IMR-90 (cell line): ENCODE measurements around the gene ALDOC. TPM values are rescaled to one million over a fixed set of nuclear protein-coding genes. Genes with fewer than 3 reads are reported as not detected.

ENCODE experiments used
- ATAC-seq: fragments of 200-7000 bp; cut with Tn5 transposase; 2 replicates; pipeline ENCODE4 v1.9.1; 2020; ENCODE audit warnings: low read depth, mild to moderate bottlenecking, moderate library complexity
- BruUV-seq: library from RNA; stranded (reverse); fragments of 400-500 nt; replicated peaks from 2 replicates; lab custom pipeline; 2021; lab: Mats Ljungman, UMichigan
- CTCF ChIA-PET: fragments of 300-600 bp; formaldehyde crosslinking; extraction: SDS; loops from one replicate; lab custom pipeline; 2021; ENCODE audit warnings: antibody characterized with exemption; lab: Yijun Ruan, JAX
- POLR2A ChIA-PET: fragments of 300-600 bp; sonication (Branson Sonifier 250); formaldehyde crosslinking; loops from one replicate; lab custom pipeline; 2022; ENCODE audit warnings: antibody characterized with exemption; ENCODE audit not compliant: unreplicated experiment; lab: Charles Lee
- DNase-seq: peaks from one replicate; pipeline ENCODE4 v3.0.0; 2013
- H2AFZ ChIP-seq: replicated peaks from 2 replicates; pipeline ENCODE3; 2013; ENCODE audit warnings: low read length, mild to moderate bottlenecking; ENCODE audit not compliant: poor library complexity
- H2AK5ac ChIP-seq: 2 replicates; pipeline ENCODE4 v1.6.1; 2013; ENCODE audit warnings: low read depth, low read length, inconsistent platforms
- H2AK9ac ChIP-seq: replicated peaks from 2 replicates; pipeline ENCODE3; 2013; ENCODE audit warnings: mild to moderate bottlenecking, low read depth, low read length, moderate library complexity; ENCODE audit not compliant: poor library complexity
- H2BK120ac ChIP-seq: 2 replicates; pipeline ENCODE4 v1.6.1; 2013; ENCODE audit warnings: low read depth, low read length, inconsistent platforms
- H2BK15ac ChIP-seq: 3 replicates; pipeline ENCODE4 v1.6.1; 2013; ENCODE audit warnings: low read depth, low read length, inconsistent platforms
- H2BK20ac ChIP-seq: 2 replicates; pipeline ENCODE4 v1.6.1; 2013; ENCODE audit warnings: low read depth, mild to moderate bottlenecking, inconsistent platforms, low read length, moderate library complexity
- H2BK5ac ChIP-seq: 2 replicates; pipeline ENCODE4 v1.6.1; 2013; ENCODE audit warnings: mild to moderate bottlenecking, low read depth, low read length, inconsistent platforms; ENCODE audit not compliant: poor library complexity, severe bottlenecking
- H3K14ac ChIP-seq: replicated peaks from 2 replicates; pipeline ENCODE4 v1.6.1; 2013; ENCODE audit warnings: low read depth, low read length, inconsistent platforms
- H3K18ac ChIP-seq: 2 replicates; pipeline ENCODE4 v1.6.1; 2013; ENCODE audit warnings: low read depth, low read length, control low read depth
- H3K23ac ChIP-seq: 2 replicates; pipeline ENCODE4 v1.6.1; 2013; ENCODE audit warnings: low read depth, low read length, inconsistent platforms
- H3K27ac ChIP-seq: 2 replicates; pipeline ENCODE4 v1.5.1; 2013; ENCODE audit warnings: mild to moderate bottlenecking, control low read depth, low read length; ENCODE audit not compliant: insufficient read depth
- H3K27me3 ChIP-seq: 2 replicates; pipeline ENCODE4 v1.6.1; 2013; ENCODE audit warnings: low read length; ENCODE audit not compliant: control insufficient read depth, insufficient read depth
- H3K36me3 ChIP-seq: 2 replicates; pipeline ENCODE4 v1.6.1; 2013; ENCODE audit warnings: low read length, mixed read lengths; ENCODE audit not compliant: control insufficient read depth, insufficient read depth
- H3K4ac ChIP-seq: 2 replicates; pipeline ENCODE4 v1.6.1; 2013; ENCODE audit warnings: low read depth, low read length, inconsistent platforms
- H3K4me1 ChIP-seq: 2 replicates; pipeline ENCODE4 v1.6.1; 2013; ENCODE audit warnings: low read length, mixed read lengths; ENCODE audit not compliant: control insufficient read depth, insufficient read depth
- H3K4me2 ChIP-seq: 2 replicates; pipeline ENCODE4 v1.6.1; 2013; ENCODE audit warnings: low read depth, mild to moderate bottlenecking, control low read depth, low read length, moderate library complexity
- H3K4me3 ChIP-seq: 2 replicates; pipeline ENCODE4 v1.5.1; 2013; ENCODE audit warnings: low read depth, mild to moderate bottlenecking, control low read depth, low read length, moderate library complexity; ENCODE audit not compliant: insufficient read depth
- H3K56ac ChIP-seq: 2 replicates; pipeline ENCODE4 v1.6.1; 2013; ENCODE audit warnings: low read length, inconsistent platforms; ENCODE audit not compliant: insufficient read depth; ENCODE audit errors: extremely low read depth
- H3K79me1 ChIP-seq, 2 experiments: 2 replicates each; pipeline ENCODE4 v1.6.1; 2013; ENCODE audit warnings: low read length in 2 of 2, inconsistent platforms in 1 of 2, low read depth in 1 of 2
- H3K9ac ChIP-seq: 2 replicates; pipeline ENCODE4 v1.6.1; 2013; ENCODE audit warnings: low read depth, low read length, control low read depth
- H3K9me1 ChIP-seq: 2 replicates; pipeline ENCODE4 v1.6.1; 2013; ENCODE audit warnings: low read length, inconsistent platforms; ENCODE audit not compliant: insufficient read depth
- H3K9me3 ChIP-seq: 2 replicates; pipeline ENCODE4 v1.6.1; 2013; ENCODE audit warnings: low read length; ENCODE audit not compliant: control insufficient read depth, insufficient read depth
- H4K20me1 ChIP-seq: 2 replicates; pipeline ENCODE4 v1.6.1; 2013; ENCODE audit warnings: low read length, inconsistent platforms; ENCODE audit not compliant: insufficient read depth
- H4K5ac ChIP-seq: 2 replicates; pipeline ENCODE4 v1.6.1; 2013; ENCODE audit warnings: mild to moderate bottlenecking, low read depth, low read length, control low read depth
- H4K8ac ChIP-seq, 2 experiments: 2 replicates each; pipeline ENCODE4 v1.6.1; 2013; ENCODE audit warnings: low read depth in 2 of 2, low read length in 2 of 2, control low read depth in 1 of 2, inconsistent platforms in 1 of 2
- H4K91ac ChIP-seq: 2 replicates; pipeline ENCODE4 v1.6.1; 2013; ENCODE audit warnings: low read depth, low read length, inconsistent platforms; ENCODE audit not compliant: insufficient read depth
- BHLHE40 ChIP-seq: fragments of 150-350 bp; IDR thresholded peaks from 2 replicates; pipeline ENCODE4 v1.6.1; 2016; ENCODE audit warnings: mild to moderate bottlenecking, low read depth, low read length
- CEBPB ChIP-seq: IDR thresholded peaks from 2 replicates; pipeline ENCODE4 v1.6.1; 2012; ENCODE audit warnings: low read depth, low read length, improper control_type of control experiment
- CHD1 ChIP-seq: IDR thresholded peaks from 2 replicates; pipeline ENCODE4 v1.6.1; 2012; ENCODE audit warnings: low read depth, low read length, improper control_type of control experiment
- CTCF ChIP-seq: conservative IDR thresholded peaks from 2 replicates; pipeline ENCODE4 v1.5.1; 2012; ENCODE audit warnings: mild to moderate bottlenecking, low read depth, low read length, improper control_type of control experiment
- ELK1 ChIP-seq: fragments of 150-350 bp; IDR thresholded peaks from 2 replicates; pipeline ENCODE4 v1.6.1; 2016; ENCODE audit warnings: low read depth, mild to moderate bottlenecking, low read length, moderate library complexity, borderline replicate concordance
- FOS ChIP-seq: fragments of 150-350 bp; IDR thresholded peaks from 2 replicates; pipeline ENCODE4 v1.6.1; 2016; ENCODE audit warnings: low read depth, low read length
- MAFK ChIP-seq: IDR thresholded peaks from 2 replicates; pipeline ENCODE4 v1.6.1; 2012; ENCODE audit warnings: low read depth, low read length, improper control_type of control experiment
- MAZ ChIP-seq: IDR thresholded peaks from 2 replicates; pipeline ENCODE4 v1.6.1; 2012; ENCODE audit warnings: low read depth, mild to moderate bottlenecking, low read length, improper control_type of control experiment, moderate library complexity, borderline replicate concordance
- MXI1 ChIP-seq: IDR thresholded peaks from 2 replicates; pipeline ENCODE4 v1.6.1; 2012; ENCODE audit warnings: low read depth, mild to moderate bottlenecking, low read length, moderate library complexity, borderline replicate concordance
- NFE2L2 ChIP-seq: fragments of 150-350 bp; IDR thresholded peaks from 2 replicates; pipeline ENCODE4 v1.6.1; 2016; ENCODE audit warnings: low read depth, mild to moderate bottlenecking, low read length
- POLR2A ChIP-seq: IDR thresholded peaks from 2 replicates; pipeline ENCODE4 v1.6.1; 2012; ENCODE audit warnings: mild to moderate bottlenecking, low read depth, low read length
- RAD21 ChIP-seq: IDR thresholded peaks from 2 replicates; pipeline ENCODE4 v1.6.1; 2012; ENCODE audit warnings: low read length, improper control_type of control experiment
- RCOR1 ChIP-seq: IDR thresholded peaks from 2 replicates; pipeline ENCODE4 v1.6.1; 2012; ENCODE audit warnings: mild to moderate bottlenecking, low read length, improper control_type of control experiment; ENCODE audit not compliant: insufficient replicate concordance
- RFX5 ChIP-seq: IDR thresholded peaks from 2 replicates; pipeline ENCODE4 v1.8.0; 2012; ENCODE audit warnings: low read depth, mild to moderate bottlenecking, low read length, moderate library complexity
- SMC3 ChIP-seq: fragments of 150-350 bp; IDR thresholded peaks from 2 replicates; pipeline ENCODE4 v1.6.1; 2016; ENCODE audit warnings: low read depth, mild to moderate bottlenecking, antibody characterized with exemption, low read length, moderate library complexity
- WGBS, 2 experiments: methylation state at CpG; one replicate each; pipeline versions ENCODE4 v1.1.5 to v1.1.7; 2013; ENCODE audit warnings: missing lambda C conversion rate in 2 of 2; ENCODE audit not compliant: insufficient read length in 1 of 2; ENCODE audit errors: extremely low coverage in 2 of 2; 5-methylcytosine and 5-hydroxymethylcytosine counted together
- dilution Hi-C: fragments of 300-500 bp; cut with HindIII; formaldehyde crosslinking; loops from one replicate; pipeline ENCODE4 v1.14.3; 2018; ENCODE audit warnings: low sequenced_read_pairs; ENCODE audit not compliant: unreplicated experiment
- in situ Hi-C: fragments of 300-500 bp; cut with MboI; formaldehyde crosslinking; loops from 3 replicates; pipeline ENCODE4 v1.14.3; 2019; ENCODE audit warnings: low sequenced_read_pairs, inconsistent platforms, mixed read lengths
- intact Hi-C: fragments of 100-400 bp; cut with micrococcal nuclease; formaldehyde crosslinking; loops from 2 replicates; pipeline ENCODE4 v1.10.0; 2022
- polyA plus RNA-seq, 3 experiments: library from polyadenylated mRNA; depleted of rRNA; stranded (reverse); fragments of >200 nt; gene quantifications; 2 replicates each; pipeline ENCODE4 v1.2.3, GENCODE V29; 2012; ENCODE audit warnings: low replicate concordance in 1 of 3
- total RNA-seq: library from RNA; depleted of rRNA; stranded (reverse); fragments of >200 nt; gene quantifications from 2 replicates; pipeline ENCODE4 v1.2.3, GENCODE V29; 2012
- TF ChIP-seq, protein P1 (sequence below): fragments of 150-350 bp; IDR thresholded peaks from 2 replicates; pipeline ENCODE4 v1.6.1; 2017; ENCODE audit warnings: mild to moderate bottlenecking, antibody characterized with exemption, low read length, low read depth

ALDOC gene
- total and polyA plus RNA-seq, 2 of the 4 experiments (the other 2 are of a cell fraction), result 47.0 to 69.7 TPM

- H3K18ac ChIP-seq, result no peak overlapping the region
- peaks cover 29 to 52% of the 10 kb centered on the region in 2 experiments for H3K79me1 ChIP-seq
- no peak for ATAC-seq
- H3K4me1 ChIP-seq, result no peaks in the 10 kb centered on the region
- no peak overlapping the region for H3K56ac ChIP-seq
- H2AFZ ChIP-seq, result no peak overlapping the region
- POLR2A ChIA-PET, result no interaction called here
- no TSS peak for BruUV-seq
- no peak overlapping the region for H2BK120ac ChIP-seq
- no peaks in the 10 kb centered on the region for H3K9me3 ChIP-seq
- no peaks in the 10 kb centered on the region for H3K27me3 ChIP-seq
- H4K91ac ChIP-seq, result no peak overlapping the region
- H4K20me1 ChIP-seq, result no peaks in the 10 kb centered on the region
- no peak overlapping the region for H2AK9ac ChIP-seq
- dilution Hi-C loops (no loop called here), in situ Hi-C loops (no loop called here), intact Hi-C loops (no loop called here)
- H4K5ac ChIP-seq, result no peak overlapping the region
- H3K4me2 ChIP-seq, result no peak overlapping the region
- no CpG with 5 or more reads among the region's 4 CpGs for WGBS, 2 experiments
- H3K23ac ChIP-seq, result no peak overlapping the region
- no peak overlapping the region for H3K4me3 ChIP-seq
- H3K4ac ChIP-seq, result no peak overlapping the region
- H2BK5ac ChIP-seq, result no peak overlapping the region
- H3K9ac ChIP-seq, result no peak overlapping the region
- TF ChIP-seq CEBPB, result no peak
- TF ChIP-seq MAZ, result no peak
- no peak for TF ChIP-seq POLR2A
- TF ChIP-seq MXI1, result no peak
- no peak for TF ChIP-seq MAFK
- TF ChIP-seq BHLHE40, result no peak
- TF ChIP-seq RFX5, result no peak
- no peak for TF ChIP-seq CTCF
- no peak for TF ChIP-seq RAD21
- no peak for TF ChIP-seq ELK1
- no peak for TF ChIP-seq CHD1
- no peak for TF ChIP-seq RCOR1
- TF ChIP-seq, protein P1, sequence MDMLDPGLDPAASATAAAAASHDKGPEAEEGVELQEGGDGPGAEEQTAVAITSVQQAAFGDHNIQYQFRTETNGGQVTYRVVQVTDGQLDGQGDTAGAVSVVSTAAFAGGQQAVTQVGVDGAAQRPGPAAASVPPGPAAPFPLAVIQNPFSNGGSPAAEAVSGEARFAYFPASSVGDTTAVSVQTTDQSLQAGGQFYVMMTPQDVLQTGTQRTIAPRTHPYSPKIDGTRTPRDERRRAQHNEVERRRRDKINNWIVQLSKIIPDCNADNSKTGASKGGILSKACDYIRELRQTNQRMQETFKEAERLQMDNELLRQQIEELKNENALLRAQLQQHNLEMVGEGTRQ, result no peak
- no peak for TF ChIP-seq FOS
- TF ChIP-seq NFE2L2, result no peak
- TF ChIP-seq SMC3, result no peak
- H2BK15ac ChIP-seq, result no peak overlapping the region
- no peak overlapping the region for H2AK5ac ChIP-seq
- CTCF ChIA-PET, result no interaction called here
- peaks cover 23% of the 10 kb centered on the region for H3K36me3 ChIP-seq
- H2BK20ac ChIP-seq, result no peak overlapping the region
- H4K8ac ChIP-seq, result no peak overlapping the region
- H3K27ac ChIP-seq, result no peak overlapping the region
- H3K9me1 ChIP-seq, result peaks cover 3% of the 10 kb centered on the region; the same call in 1 of the 2 replicates
- H3K14ac ChIP-seq, result no peak overlapping the region
- no peak for DNase-seq
These were observed 15.6 kb upstream of the ALDOC start for GRCh38 chr17:28592260-28592659.
